Upper lobe of left lung (tissue), 6 donors: ENCODE data around the gene ARHGAP1. TPM values are rescaled to one million over a fixed set of nuclear protein-coding genes. Genes with fewer than 3 reads are reported as not detected.
"Not testable (repeated sequence)": the region's sequence is repeated elsewhere in the genome, so short reads cannot be mapped to it uniquely, and the experiment has no call there.

Source experiments
- ATAC-seq, 2 donors: fragments of 200-7000 bp; cut with Tn5 transposase; one replicate each; pipeline ENCODE4 v1.9.1; 2022; ENCODE audit warnings: mild to moderate bottlenecking in 2 of 2, moderate library complexity in 2 of 2; ENCODE audit not compliant: low FRiP score in 2 of 2
- DNase-seq, 2 donors: peaks; one replicate each; pipeline ENCODE4 v3.0.0-alpha.2; 2019 to 2020
- H3K27ac ChIP-seq, 4 donors: fragments of 200-600 bp; sonication (generic); one replicate each; pipeline ENCODE4 v1.5.1; 2016 to 2019
- H3K27me3 ChIP-seq, 4 donors: fragments of 200-600 bp; sonication (generic); one replicate each; pipeline ENCODE4 v1.5.1; 2017 to 2019
- H3K36me3 ChIP-seq, 4 donors: fragments of 200-600 bp; sonication (generic); one replicate each; pipeline ENCODE4 v1.5.1; 2016 to 2019
- H3K4me1 ChIP-seq, 4 donors: fragments of 200-600 bp; sonication (generic); one replicate each; pipeline ENCODE4 v1.5.1; 2018 to 2019
- H3K4me3 ChIP-seq, 4 donors: fragments of 200-600 bp; sonication (generic); one replicate each; pipeline ENCODE4 v1.5.1; 2017 to 2019; ENCODE audit warnings: mild to moderate bottlenecking in 2 of 4, moderate library complexity in 1 of 4
- H3K9me3 ChIP-seq, 4 donors: fragments of 200-600 bp; sonication (generic); one replicate each; pipeline ENCODE4 v1.5.1; 2018 to 2019
- EP300 ChIP-seq, 4 donors: sonication (generic); formaldehyde crosslinking; IDR thresholded peaks; one replicate each; pipeline ENCODE4 v1.5.1; 2017; ENCODE audit warnings: antibody characterized with exemption in 4 of 4, control low read depth in 2 of 4
- POLR2A ChIP-seq, 4 donors: fragments of 450-650 bp; IDR thresholded peaks; one replicate each; pipeline ENCODE4 v1.5.1; 2016 to 2017; ENCODE audit warnings: antibody characterized with exemption in 4 of 4, mild to moderate bottlenecking in 2 of 4
- POLR2AphosphoS5 ChIP-seq, 2 donors: sonication (generic); formaldehyde crosslinking; IDR thresholded peaks; one replicate each; pipeline ENCODE4 v1.5.1; 2017; ENCODE audit warnings: antibody characterized with exemption in 2 of 2
- WGBS, 2 donors: methylation state at CpG; one replicate each; pipeline ENCODE4 v1.1.5; 2017 to 2018; 5-methylcytosine and 5-hydroxymethylcytosine counted together
- total RNA-seq, 6 donors: library from RNA; depleted of rRNA in 4 of 6; stranded (reverse); fragments of >200 nt in 4 of 6; gene quantifications; one replicate each; pipeline versions ENCODE4 v1.1.0 to v1.2.1, GENCODE V29; 2016 to 2021
- TF ChIP-seq, protein P1 (sequence below), 6 experiments: fragments of 450-650 bp in 4 of 6; fragments of 200-600 bp in 2 of 6; sonication (generic) in 2 of 6; IDR thresholded peaks; one replicate each; pipeline ENCODE4 v1.5.1; 2016 to 2019; ENCODE audit warnings: antibody characterized with exemption in 6 of 6
- donor health status: DM: no; HTN: no; CAD: no; lungs with moderate emphysema.
- donor health status: DM: no; HTN: yes; CAD: no; lungs with severe emphysema.

The ARHGAP1 gene
- total RNA-seq, 6 donors from 2014 or later, result 33.8 to 81.8 (median 50.7) TPM

DNA sequence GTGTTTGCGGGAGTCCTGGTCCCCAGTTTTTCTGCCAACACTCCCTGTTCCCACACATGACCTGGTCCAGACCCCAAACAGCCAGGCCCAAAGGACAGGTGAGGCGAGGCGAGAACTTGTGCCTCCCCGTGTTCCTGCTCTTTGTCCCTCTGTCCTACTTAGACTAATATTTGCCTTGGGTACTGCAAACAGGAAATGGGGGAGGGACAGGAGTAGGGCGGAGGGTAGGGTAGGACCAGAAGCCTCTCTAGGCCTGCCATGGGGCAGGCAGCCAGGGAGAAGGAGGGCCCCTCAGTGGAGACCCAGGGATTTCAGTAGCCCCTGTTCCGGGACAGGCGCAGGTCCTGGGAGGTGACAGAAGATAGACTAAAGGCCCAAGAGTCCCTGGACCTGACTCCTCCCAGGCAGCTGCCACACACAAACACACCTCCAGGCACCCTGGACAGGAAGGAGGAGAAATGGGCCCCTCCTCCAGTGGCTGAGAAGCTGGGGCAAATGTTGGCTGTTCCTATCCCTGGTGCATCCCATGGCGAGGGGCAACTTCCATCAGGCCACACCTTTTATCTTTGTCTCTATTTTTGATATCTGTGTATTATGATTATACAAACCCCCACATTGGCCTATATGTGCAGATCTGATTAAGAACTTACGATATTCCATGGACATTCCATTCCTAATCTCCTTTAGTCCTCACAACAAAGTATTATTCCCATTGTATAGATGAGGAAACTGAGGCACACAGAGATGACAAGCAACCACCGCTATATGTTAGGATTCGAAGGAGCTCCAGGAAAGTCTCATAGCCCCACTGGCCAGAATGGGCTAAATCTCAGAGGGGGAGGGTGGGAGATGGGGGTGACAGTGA, 18.0 kb upstream of the ARHGAP1 start:
- Histone ChIP-seq H3K4me3 (no peak overlapping the region), H3K27me3 (no peaks in the 10 kb centered on the region), H3K27ac (no peak overlapping the region), H3K9me3 (no peaks in the 10 kb centered on the region), H3K36me3 (no peaks in the 10 kb centered on the region), H3K4me1 (peaks cover 2 to 6% (median 5%) of the 10 kb centered on the region in 4 donors)
- 68 to 74% methylated on average over 9 to 11 of the region's 11 CpGs for WGBS, 2 donors
- TF ChIP-seq POLR2AphosphoS5 (IDR thresholded peaks at IDR 0.05) (no peak), EP300 (IDR thresholded peaks at IDR 0.05) (no peak)
- peak in 1 of 2 donors; percentile 56 for ATAC-seq
- no peak for DNase-seq

DNA sequence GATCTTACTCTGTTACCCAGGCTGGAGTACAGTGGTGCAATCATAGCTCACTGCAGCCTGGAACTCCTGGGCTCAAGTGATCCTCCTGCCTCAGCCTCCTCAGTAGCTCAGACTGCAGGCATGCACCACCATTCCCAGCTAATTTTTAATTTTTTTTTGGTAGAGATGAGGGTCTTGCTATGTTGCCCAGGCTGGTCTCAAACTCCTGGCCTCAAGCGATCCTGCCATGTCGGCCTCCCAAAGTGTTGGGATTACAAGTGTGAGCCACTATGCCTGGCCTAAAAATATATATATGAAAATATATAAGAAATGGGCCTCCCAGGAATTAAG, 17.4 kb upstream of the ARHGAP1 start:
- not testable (repeated sequence) for H3K4me3 ChIP-seq, H3K36me3 ChIP-seq, H3K27ac ChIP-seq, DNase-seq, H3K9me3 ChIP-seq, ATAC-seq, H3K27me3 ChIP-seq, H3K4me1 ChIP-seq
- WGBS, 2 donors, result 92 to 94% methylated on average over 2 of the region's 2 CpGs

DNA sequence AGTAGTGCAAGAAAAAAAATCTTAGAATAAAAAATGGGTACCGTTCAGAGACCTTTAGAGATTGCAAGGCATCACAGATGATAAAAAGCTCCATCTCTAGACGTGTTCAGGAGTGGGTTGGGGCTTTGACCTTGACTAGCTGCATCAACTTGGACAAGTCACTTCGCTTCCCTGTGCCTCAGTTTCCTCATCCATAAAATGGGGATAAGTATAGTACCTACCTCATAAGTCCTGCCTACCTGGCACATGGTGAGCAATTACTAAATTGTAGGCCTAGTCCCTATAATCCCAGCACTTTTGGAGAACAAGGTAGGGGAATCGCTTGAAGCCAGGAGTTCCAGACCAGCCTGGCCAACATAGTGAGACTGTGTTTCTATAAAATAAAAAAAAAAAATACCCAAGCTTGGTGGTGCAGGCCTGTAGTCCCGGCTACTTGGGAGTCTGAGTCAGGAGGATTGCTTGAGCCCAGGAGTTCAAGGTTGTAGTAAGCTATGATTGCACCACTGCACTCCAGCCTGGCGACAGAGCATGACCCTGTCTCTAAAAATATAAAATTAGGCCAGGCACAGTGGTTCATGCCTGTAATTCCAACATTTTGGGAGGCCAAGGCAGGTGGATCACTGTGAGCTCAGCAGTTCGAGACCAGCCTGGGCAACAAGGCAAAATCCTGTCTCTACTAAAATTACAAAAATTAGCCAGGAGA, 12.6 kb upstream of the ARHGAP1 start:
- Histone ChIP-seq H3K4me1 (peaks cover 0 to 2% (median 1%) of the 10 kb centered on the region in 4 donors), H3K27me3 (no peaks in the 10 kb centered on the region), H3K9me3 (no peaks in the 10 kb centered on the region), H3K27ac (no peak overlapping the region), H3K36me3 (peaks cover 0 to 1% (median 0%) of the 10 kb centered on the region in 4 donors), H3K4me3 (no peak overlapping the region)
- 94 to 96% methylated on average over 7 of the region's 7 CpGs for WGBS, 2 donors
- no peak for ATAC-seq
- DNase-seq, result no peak
- TF ChIP-seq POLR2AphosphoS5 (IDR thresholded peaks at IDR 0.05) (no peak), EP300 (IDR thresholded peaks at IDR 0.05) (no peak), POLR2A (IDR thresholded peaks at IDR 0.05) (no peak)

DNA sequence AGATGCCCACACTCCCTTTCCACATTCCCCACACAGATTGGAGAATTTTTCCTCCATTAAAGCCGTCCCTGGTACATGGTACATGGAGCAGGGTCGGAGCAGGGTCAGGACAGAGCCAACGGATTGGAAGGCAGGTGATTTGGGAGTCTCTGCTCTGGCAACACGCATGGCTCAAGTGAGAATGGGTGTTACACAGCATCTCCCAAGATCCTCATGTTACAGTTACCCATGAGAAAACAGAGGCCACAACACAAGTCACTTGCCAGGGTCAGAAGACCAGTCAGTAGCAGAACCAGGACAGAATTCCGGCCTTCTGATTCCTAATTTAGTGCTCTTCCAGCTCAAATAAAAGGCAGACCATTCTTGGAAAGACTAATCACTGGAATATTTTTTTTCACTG, 10.9 kb upstream of the ARHGAP1 start:
- TF ChIP-seq EP300 (IDR thresholded peaks at IDR 0.05) (no peak), POLR2A (IDR thresholded peaks at IDR 0.05) (no peak), POLR2AphosphoS5 (IDR thresholded peaks at IDR 0.05) (no peak)
- TF ChIP-seq, protein P1, sequence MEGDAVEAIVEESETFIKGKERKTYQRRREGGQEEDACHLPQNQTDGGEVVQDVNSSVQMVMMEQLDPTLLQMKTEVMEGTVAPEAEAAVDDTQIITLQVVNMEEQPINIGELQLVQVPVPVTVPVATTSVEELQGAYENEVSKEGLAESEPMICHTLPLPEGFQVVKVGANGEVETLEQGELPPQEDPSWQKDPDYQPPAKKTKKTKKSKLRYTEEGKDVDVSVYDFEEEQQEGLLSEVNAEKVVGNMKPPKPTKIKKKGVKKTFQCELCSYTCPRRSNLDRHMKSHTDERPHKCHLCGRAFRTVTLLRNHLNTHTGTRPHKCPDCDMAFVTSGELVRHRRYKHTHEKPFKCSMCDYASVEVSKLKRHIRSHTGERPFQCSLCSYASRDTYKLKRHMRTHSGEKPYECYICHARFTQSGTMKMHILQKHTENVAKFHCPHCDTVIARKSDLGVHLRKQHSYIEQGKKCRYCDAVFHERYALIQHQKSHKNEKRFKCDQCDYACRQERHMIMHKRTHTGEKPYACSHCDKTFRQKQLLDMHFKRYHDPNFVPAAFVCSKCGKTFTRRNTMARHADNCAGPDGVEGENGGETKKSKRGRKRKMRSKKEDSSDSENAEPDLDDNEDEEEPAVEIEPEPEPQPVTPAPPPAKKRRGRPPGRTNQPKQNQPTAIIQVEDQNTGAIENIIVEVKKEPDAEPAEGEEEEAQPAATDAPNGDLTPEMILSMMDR (IDR thresholded peaks at IDR 0.05), result no peak
- Histone ChIP-seq H3K9me3 (no peaks in the 10 kb centered on the region), H3K4me1 (no peaks in the 10 kb centered on the region), H3K27ac (peak overlapping the region in 3 of 4 donors; percentile 55 to 70 (median 66)), H3K36me3 (peaks cover 0 to 18% (median 12%) of the 10 kb centered on the region in 4 donors), H3K27me3 (no peaks in the 10 kb centered on the region), H3K4me3 (no peak overlapping the region)
- no peak for DNase-seq
- peak; percentile 21 to 34 for ATAC-seq
- WGBS, 2 donors, result 81 to 93% methylated on average over 5 of the region's 5 CpGs

DNA sequence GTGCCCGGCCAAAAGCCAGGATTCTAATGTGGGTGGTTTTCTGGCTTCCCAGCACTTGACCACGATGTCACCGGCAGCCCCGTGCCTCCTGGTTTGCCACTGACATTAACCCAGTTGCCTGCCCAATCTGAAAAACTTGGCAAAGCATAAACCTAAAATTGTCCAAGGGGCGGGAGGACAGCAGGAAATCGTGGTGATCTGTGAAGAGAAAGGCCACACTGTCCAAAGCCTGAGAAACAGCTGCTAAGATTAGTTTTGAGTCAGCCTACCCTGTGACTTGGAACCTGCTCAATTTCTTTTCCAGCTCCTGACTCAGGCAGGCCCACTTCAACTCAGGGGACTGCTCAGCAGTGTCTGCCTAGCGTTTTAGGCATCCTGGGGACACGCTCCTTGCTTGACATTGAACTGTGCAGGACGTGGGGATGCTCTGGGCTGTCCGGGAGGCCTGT, 10.4 kb upstream of the ARHGAP1 start:
- no peaks in the 10 kb centered on the region for H3K9me3 ChIP-seq
- H3K27me3 ChIP-seq, result no peaks in the 10 kb centered on the region
- H3K4me1 ChIP-seq, result no peaks in the 10 kb centered on the region
- peaks cover 3 to 23% (median 17%) of the 10 kb centered on the region in 4 donors for H3K36me3 ChIP-seq
- no peak overlapping the region for H3K4me3 ChIP-seq
- no peak for TF ChIP-seq POLR2A (IDR thresholded peaks at IDR 0.05)
- no peak for TF ChIP-seq EP300 (IDR thresholded peaks at IDR 0.05)
- TF ChIP-seq, protein P1 (IDR thresholded peaks at IDR 0.05), result no peak
- TF ChIP-seq POLR2AphosphoS5 (IDR thresholded peaks at IDR 0.05), result no peak
- ATAC-seq (peak; percentile 54 to 95), DNase-seq (no peak)
- peak overlapping the region in 3 of 4 donors; percentile 55 to 70 (median 66) for H3K27ac ChIP-seq
- WGBS, 2 donors, result 73 to 78% methylated on average over 8 to 9 of the region's 10 CpGs

DNA sequence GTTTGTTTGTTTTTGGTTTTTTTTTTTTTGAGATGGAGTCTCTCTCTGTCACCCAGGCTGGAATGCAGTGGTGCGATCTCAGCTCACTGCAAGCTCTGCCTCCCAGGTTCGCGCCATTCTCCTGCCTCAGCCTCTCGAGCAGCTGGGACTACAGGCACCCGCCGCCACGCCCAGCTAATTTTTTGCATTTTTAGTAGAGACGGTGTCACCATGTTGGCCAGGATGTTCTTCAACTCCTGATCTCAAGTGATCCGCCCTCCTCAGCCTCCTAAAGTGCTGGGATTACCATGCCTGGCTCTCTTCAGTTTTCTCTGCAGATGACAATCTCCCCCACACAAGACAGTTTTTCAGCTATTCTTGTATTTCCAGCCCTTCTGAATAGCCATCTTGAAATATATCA, 8.9 kb upstream of the ARHGAP1 start:
- not testable (repeated sequence) for DNase-seq, ATAC-seq, H3K27ac ChIP-seq, H3K4me1 ChIP-seq, H3K9me3 ChIP-seq, H3K4me3 ChIP-seq, H3K27me3 ChIP-seq
- H3K36me3 ChIP-seq, result peaks cover 18 to 38% (median 32%) of the 10 kb centered on the region in 4 donors
- 85 to 95% methylated on average over 9 of the region's 9 CpGs for WGBS, 2 donors
